Fibroblast of villous mesenchyme (primary cell): ENCODE data around the gene WBP1. TPM values are rescaled to one million over a fixed set of nuclear protein-coding genes. Genes with fewer than 3 reads are reported as not detected.

Experiments used
- DNase-seq: peaks from one replicate; pipeline ENCODE4 v3.0.0-alpha.2; 2010; ENCODE audit warnings: low read depth
- H3K4me3 ChIP-seq: 2 replicates; pipeline ENCODE4 v1.5.1; 2011; ENCODE audit warnings: low read depth, mild to moderate bottlenecking, low read length
- total RNA-seq: library from RNA; depleted of rRNA; stranded (reverse); fragments of >200 nt; gene quantifications from 2 replicates; pipeline ENCODE4 v1.2.3, GENCODE V29; 2012
- TF ChIP-seq, protein P1 (sequence below): IDR thresholded peaks from 2 replicates; pipeline ENCODE4 v1.5.1; 2012; ENCODE audit warnings: low read depth, mild to moderate bottlenecking, low read length; ENCODE audit not compliant: insufficient read depth

Gene WBP1
- total RNA-seq, 1 donor, result 50.5 TPM

DNA sequence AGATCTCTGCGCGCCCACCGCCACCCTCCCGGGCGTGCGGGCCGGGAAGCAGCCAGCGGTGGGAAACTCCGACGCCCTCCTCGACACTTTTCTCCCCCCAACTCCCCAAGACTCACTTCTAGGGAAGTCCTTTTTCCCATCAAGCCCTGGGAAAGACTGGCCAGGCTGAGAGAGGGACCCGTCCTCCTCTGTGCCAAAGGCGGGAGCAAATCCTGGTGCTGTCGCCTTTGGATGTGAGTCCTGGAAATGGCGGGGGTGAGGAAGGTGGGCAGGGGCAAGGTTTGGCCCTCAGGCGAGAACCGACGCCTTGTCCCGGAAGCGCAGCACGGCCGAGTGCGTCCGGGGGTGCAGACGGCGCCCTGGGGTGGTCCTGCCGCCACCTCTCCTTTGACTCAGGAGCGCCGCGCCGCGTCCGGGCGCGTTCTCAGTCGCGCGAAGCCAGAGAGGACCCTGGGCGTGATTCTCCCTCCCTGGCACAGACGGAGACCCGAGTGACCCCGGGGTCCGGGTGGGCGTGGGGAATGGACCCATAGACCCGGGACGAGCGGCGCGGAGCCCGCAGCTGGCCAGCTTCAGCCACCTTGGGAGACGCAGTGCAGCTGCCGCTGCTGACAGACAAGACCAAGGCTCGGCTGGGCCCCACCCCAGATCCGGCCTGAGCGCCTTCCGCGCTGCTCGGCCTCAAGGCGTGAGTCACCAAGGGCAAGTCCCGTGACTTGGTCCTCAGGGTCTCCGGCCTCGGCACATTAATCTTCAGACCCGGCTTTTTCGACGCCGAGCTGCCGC, 44.7 kb downstream of the WBP1 start:
- peak overlapping the region; percentile 71 for H3K4me3 ChIP-seq
- DNase-seq, result peak; percentile 92
- TF ChIP-seq, protein P1, sequence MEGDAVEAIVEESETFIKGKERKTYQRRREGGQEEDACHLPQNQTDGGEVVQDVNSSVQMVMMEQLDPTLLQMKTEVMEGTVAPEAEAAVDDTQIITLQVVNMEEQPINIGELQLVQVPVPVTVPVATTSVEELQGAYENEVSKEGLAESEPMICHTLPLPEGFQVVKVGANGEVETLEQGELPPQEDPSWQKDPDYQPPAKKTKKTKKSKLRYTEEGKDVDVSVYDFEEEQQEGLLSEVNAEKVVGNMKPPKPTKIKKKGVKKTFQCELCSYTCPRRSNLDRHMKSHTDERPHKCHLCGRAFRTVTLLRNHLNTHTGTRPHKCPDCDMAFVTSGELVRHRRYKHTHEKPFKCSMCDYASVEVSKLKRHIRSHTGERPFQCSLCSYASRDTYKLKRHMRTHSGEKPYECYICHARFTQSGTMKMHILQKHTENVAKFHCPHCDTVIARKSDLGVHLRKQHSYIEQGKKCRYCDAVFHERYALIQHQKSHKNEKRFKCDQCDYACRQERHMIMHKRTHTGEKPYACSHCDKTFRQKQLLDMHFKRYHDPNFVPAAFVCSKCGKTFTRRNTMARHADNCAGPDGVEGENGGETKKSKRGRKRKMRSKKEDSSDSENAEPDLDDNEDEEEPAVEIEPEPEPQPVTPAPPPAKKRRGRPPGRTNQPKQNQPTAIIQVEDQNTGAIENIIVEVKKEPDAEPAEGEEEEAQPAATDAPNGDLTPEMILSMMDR, result peak; percentile 23

DNA sequence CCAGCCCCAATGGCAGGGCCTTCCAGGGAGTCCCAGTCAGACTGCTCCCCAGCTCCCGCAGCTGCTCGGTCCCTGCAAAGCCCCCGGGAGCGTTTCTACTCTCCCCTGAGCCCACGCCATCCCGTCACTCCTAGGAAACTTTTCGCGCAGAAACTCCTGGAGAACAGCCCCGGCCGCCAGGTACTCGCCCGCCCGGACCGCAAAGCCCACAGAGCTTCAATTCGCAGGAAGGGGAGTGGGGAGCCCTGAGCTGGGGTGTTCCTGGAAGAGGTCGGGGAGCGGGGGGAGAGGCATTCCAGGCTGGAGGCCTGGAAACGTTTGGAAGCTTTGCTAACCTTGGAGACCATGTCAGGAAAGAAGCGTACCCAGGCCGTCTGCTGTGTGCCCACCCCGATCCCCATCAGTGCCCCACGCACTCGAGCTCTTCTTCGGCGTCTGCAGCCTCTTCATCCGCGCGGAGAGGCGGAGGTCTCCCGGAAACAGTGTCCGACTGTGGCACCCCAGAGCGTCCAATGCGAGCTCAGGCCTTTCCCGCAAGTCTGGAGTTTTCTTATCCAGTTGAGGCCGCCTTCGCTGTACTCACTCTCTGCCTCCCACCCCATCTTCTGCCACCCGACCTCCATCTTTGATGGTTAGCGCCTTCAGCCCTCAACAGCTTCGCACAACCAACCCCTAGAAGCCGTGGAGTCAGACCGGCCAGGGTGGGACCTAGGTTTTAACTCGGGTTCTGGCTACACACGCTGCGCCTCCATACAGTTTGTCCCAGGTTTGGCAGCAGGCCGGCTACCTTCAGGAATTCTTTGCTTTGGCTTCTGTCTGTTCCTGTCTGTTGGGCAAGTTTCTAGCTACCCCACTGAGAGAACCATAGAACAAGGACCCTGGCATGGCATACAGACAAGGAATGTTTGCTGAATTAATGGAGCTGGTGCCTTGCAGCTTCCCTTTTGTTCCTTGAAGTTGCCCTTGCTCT, 45.6 kb downstream of the WBP1 start:
- TF ChIP-seq, protein P1, result no peak
- DNase-seq, result no peak

DNA sequence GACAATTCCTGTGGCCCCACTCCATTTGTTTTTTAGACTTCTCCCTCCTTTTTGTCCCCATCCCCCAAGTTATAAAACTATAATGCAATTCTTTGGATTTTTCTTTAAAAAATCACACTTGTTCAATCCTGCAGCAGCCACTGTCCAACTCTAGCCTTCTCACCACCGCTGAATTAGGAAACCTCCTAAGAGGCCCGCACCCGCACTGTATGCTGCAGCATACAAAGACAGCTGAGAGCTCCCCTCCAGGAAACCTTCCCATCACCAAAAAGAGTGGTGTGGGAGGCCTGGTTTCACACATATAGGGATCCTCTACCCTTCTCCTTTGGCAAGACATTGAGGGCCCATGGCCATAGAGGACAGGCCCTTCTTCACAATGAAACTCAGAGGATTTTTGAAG, 46.4 kb downstream of the WBP1 start:
- DNase-seq, result no peak
- TF ChIP-seq, protein P1, result no peak
- peak overlapping the region; percentile 71 for H3K4me3 ChIP-seq

More for the DNA sequence above, 45.6 kb downstream of the WBP1 start:
- H3K4me3 ChIP-seq, result peak overlapping the region; percentile 71

DNA sequence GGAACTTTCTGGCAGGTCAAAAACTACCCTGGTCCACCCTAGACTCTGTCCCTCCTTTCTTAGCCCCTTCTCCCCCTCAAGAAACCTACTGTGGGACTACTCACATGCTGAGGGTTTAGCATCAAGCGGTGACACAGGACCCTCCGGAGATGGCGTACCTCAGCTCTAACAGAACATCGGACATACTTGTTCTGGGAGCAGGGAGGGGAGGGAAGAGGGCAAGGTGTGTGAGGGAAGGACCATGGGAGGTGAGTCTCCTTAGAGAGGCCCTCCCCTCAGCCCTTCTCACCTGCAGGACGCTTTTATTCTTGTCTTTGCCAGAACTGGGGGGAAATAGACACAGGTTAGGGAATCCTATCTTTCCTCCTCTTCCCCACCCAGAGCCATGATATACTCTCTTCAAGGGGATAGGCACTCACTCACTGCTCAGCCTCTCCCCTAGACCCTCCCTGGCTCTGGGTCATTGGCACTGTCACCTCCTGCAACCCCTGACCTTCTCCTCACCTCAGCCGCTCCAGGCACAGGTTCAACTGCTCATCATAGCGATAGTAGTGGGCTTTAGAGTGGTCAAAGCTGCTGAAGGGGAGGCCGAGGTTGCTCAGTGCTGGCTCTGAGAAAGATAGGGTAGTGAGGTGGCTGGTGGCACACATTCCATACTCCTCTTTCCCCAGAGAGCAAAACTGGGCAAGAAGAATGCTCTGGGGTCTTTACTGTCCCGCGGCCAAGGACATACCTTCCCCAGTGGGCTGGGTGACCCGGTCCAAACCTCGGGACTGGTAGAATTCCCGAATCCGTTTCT, 47.4 kb downstream of the WBP1 start:
- H3K4me3 ChIP-seq, result peak overlapping the region; percentile 40
- TF ChIP-seq, protein P1, result no peak
- DNase-seq, result no peak

DNA sequence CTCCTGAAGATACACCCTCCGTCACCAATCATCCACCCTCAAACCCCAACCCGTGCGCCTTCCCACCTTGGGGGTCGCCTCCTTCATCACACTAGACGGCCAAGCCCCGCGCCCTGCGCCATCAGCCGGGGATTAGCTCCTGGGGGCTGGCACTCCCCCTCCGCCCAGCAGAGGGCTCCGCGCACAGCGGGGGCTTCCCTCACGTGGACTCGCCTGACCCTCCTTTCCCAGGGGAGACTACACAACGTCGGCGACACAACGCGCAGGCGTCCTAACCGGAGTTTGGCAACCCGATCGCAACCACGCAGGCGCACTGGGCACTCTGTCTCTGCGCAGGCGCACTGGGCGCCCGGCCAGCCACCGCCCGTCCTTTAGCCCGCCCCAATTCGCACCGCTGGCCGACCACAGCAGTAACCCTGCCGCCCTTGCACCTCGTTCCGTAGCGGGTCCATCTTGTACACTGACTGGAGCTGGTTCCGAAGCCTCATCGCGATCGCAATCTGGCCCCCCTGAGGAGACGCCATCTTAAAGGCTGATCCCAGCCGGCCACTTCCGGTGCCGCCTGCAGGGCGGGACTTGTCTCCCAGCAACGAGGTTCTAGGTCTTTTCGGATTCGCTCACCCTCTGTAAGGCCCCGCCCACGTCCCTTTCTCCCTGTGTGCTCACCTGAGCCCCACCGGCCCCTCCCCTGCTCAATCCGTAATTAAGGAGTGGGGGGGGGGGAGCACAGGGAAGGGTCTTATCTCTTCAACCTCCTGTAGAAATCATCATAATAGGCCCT, 49.1 kb downstream of the WBP1 start, which contains the start of gene PCGF1:
TSS of gene PCGF1 (minus strand) at position 551 of the 781 bp plus-strand sequence. CDS start at position 524, 27 bp downstream.
- H3K4me3 ChIP-seq, result peak within 1 kb of the TSS; percentile 98
- peak; percentile 98 for DNase-seq
- TF ChIP-seq, protein P1, result peak; percentile 53
